ENCODE results near the gene UNCX.

UNCX gene

DNA sequence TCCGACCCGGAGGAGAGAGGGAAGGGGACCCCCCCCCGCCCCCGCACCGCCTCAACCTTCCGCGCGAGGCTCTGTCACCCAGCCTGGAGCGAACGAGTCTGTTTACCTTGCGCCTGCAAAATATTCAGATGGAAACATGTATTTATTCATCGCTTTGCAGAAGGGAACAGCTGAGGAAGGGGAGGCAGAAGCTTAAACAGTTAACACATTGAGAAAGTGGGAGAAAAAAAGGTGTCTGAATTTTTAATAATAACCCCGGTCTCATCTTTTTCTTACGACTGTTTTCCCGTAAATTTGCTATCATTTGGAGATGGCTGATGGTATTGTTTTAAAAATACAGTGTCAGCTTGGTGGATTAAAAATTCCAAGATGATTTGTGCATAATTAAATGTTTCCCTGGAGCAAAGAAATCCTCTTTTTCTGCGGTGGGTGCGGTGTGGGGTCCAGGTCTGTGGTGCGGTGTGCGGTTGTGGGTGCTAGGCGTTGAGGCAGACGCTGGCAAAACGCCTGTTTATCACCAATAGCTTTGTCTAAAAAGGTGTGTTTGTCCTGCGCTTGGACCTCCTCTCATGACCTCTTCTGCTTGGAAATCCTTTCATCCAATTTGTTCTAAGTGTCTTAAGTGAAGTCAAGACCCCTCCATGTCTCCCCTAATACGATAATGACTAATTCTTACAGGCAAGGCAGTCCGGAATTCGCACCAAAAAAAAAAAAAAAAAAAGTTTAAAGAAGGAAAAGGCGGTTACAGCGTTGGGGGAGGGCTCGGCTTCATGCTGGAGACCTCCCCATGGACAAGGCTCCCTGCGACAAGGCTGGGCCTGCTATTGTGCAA lies 1.6 kb downstream of the UNCX start:
- H3K4me3 ChIP-seq (ENCODE audit: low read length), result no peak overlapping the region
- TF ChIP-seq CTCF (IDR thresholded peaks at IDR 0.05; ENCODE audit: insufficient read depth, low read depth, low read length, missing control alignments), result no peak
- DNase-seq (ENCODE audit: low read depth), result no peak

GRCh38 chr7:1234881-1235500 lies 2.3 kb downstream of the UNCX start:
- TF ChIP-seq CTCF (IDR thresholded peaks at IDR 0.05; ENCODE audit: insufficient read depth, low read depth, low read length, missing control alignments), result no peak
- H3K4me3 ChIP-seq (ENCODE audit: low read length), result no peak overlapping the region
- DNase-seq (ENCODE audit: low read depth), result no peak

DNA sequence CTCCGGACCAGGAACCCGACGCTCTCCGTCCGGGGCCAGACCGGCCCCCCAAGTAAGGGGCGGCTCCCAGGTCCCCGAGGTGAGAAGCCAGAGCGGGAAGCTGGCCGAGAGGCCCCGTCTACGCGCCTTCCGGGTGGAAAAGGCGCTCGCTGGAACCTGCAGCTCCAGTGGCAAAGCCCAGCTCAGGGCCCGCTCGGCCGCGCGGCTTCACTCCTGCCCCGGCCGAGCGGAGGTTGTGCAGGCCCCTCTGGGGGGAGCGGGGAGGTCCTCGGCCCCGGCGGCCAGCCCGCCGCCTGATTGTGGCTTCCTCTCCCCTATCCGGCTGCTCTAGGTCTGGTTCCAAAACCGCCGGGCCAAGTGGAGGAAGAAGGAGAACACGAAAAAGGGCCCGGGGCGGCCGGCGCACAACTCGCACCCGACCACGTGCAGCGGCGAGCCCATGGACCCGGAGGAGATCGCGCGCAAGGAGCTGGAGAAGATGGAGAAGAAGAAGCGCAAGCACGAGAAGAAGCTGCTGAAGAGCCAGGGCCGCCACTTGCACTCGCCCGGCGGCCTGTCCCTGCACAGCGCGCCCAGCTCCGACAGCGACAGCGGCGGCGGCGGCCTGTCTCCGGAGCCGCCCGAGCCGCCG lies 2.9 kb downstream of the UNCX start:
- DNase-seq (ENCODE audit: low read depth), result no peak
- H3K4me3 ChIP-seq (ENCODE audit: low read length), result no peak overlapping the region
- no peak for TF ChIP-seq CTCF (IDR thresholded peaks at IDR 0.05; ENCODE audit: insufficient read depth, low read depth, low read length, missing control alignments)

DNA sequence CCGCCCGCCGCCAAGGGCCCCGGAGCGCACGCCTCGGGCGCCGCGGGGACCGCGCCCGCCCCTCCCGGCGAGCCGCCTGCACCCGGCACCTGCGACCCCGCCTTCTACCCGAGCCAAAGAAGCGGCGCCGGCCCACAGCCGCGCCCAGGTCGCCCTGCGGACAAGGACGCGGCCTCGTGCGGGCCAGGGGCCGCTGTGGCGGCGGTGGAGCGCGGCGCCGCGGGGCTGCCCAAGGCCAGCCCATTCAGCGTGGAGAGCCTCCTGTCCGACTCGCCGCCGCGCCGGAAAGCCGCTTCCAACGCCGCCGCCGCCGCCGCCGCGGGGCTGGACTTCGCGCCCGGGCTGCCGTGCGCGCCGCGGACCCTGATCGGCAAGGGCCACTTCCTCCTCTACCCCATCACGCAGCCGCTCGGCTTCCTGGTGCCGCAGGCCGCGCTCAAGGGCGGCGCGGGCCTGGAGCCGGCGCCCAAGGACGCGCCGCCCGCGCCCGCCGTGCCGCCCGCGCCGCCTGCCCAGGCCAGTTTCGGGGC lies 3.5 kb downstream of the UNCX start:
- DNase-seq (ENCODE audit: low read depth), result no peak
- TF ChIP-seq CTCF (IDR thresholded peaks at IDR 0.05; ENCODE audit: insufficient read depth, low read depth, low read length, missing control alignments), result no peak
- no peak overlapping the region for H3K4me3 ChIP-seq (ENCODE audit: low read length)

DNA sequence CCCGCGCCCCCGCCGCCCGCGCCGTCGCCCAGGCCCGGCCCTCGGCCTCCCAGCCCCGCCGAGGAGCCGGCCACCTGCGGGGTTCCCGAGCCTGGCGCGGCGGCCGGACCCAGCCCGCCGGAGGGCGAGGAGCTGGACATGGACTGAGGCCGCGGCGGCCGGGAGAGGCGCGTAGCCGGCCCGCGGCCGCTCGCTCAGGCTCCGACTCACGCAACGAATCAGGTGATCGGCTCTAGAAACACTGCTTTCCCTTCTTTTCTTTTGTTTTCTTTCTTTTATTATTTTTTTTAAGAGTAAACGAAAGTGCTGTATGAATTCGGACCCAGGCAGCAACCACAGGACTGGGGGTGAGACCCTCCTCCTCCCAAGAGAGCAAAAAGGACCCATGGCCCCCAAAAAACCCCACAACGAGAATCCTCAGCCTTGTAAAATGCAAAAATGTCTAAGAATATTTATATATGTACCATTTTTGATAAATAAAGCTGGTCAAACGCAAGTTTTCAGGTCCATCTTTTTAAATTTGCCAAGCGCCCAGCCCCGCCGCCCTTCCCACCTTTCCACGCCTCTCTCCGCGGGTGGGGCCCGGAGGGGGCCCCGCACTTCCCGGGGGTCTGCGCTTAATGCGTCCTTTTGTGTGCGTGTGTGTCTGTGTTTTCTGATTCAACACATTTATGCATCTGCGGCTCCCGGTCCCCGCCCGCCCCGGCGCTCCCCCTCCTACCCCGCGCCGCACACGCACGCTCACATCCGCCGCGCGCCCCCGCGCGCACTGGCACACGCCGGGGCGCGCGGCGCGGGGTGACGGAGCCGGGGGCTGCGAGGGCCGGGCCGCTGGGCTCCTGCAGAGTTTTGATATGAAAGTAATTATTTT lies 4.4 kb downstream of the UNCX start:
- no peak for DNase-seq (ENCODE audit: low read depth)
- H3K4me3 ChIP-seq (ENCODE audit: low read length), result no peak overlapping the region
- no peak for TF ChIP-seq CTCF (IDR thresholded peaks at IDR 0.05; ENCODE audit: insufficient read depth, low read depth, low read length, missing control alignments)

GRCh38 chr7:1237704-1238255 lies 5.1 kb downstream of the UNCX start:
- H3K4me3 ChIP-seq (ENCODE audit: low read length), result no peak overlapping the region
- no peak for TF ChIP-seq CTCF (IDR thresholded peaks at IDR 0.05; ENCODE audit: insufficient read depth, low read depth, low read length, missing control alignments)
- no peak for DNase-seq (ENCODE audit: low read depth)

All from epithelial cell of esophagus (primary cell).